Measurements from ENCODE around the gene XG. TPM values are rescaled to one million over a fixed set of nuclear protein-coding genes. Genes with fewer than 3 reads are reported as not detected.
"Not testable (repeated sequence)": the region's sequence is repeated elsewhere in the genome, so short reads cannot be mapped to it uniquely, and the experiment has no call there.

Gene XG
- 3.1 TPM for total RNA-seq

- H3K9ac ChIP-seq (ENCODE audit: low read depth in 1 of 3, low read length in 3 of 3); H3K9me3 ChIP-seq (ENCODE audit: control insufficient read depth in 3 of 3, low read length in 3 of 3); H3K27ac ChIP-seq (ENCODE audit: low read depth, low read length); H3K27me3 ChIP-seq (ENCODE audit: control insufficient read depth in 3 of 3, insufficient read depth in 3 of 3, low read length in 3 of 3); H3K36me3 ChIP-seq (ENCODE audit: control insufficient read depth in 3 of 3, insufficient read depth in 3 of 3, low read length in 3 of 3); H3K4me1 ChIP-seq (ENCODE audit: control insufficient read depth in 3 of 3, insufficient read depth in 3 of 3, low read length in 3 of 3): not testable (repeated sequence)
- peak within 1 kb of the TSS in 1 of 3 donors; percentile 38 for H3K4me3 ChIP-seq (ENCODE audit: low read length in 3 of 3)
Observed at GRCh38 chrX:2751874-2752300, at the start of gene XG. XG (plus strand) TSS chrX:2752040; CDS start chrX:2752275, 235 bp downstream.

DNA sequence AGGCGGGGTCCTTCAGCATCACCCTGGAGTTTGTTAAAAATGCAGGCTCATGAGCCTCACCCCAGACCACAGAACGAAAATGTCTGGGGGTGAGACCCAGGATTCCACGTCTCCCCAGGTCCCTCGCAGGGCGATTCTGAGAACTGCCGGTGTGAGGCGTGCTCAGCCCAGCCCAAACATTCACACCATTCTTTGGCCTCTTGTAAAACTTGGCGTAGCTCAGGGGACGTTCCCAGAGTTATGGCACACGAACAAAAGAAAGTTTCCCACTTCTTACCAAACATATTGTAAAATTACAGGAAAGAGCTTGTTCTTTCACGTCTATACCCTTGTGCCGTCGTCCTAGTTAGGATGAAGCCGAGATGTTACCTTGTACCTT is 47.9 kb upstream of the XG start:
- Histone ChIP-seq H3K27me3 (ENCODE audit: control insufficient read depth in 3 of 3, insufficient read depth in 3 of 3, low read length in 3 of 3) (no peaks in the 10 kb centered on the region), H3K36me3 (ENCODE audit: control insufficient read depth in 3 of 3, insufficient read depth in 3 of 3, low read length in 3 of 3) (peaks cover 7 to 13% (median 9%) of the 10 kb centered on the region in 3 donors), H3K9ac (ENCODE audit: low read depth in 1 of 3, low read length in 3 of 3) (peak overlapping the region in 2 of 3 donors; percentile 15 to 61), H3K4me1 (ENCODE audit: control insufficient read depth in 3 of 3, insufficient read depth in 3 of 3, low read length in 3 of 3) (peaks cover 70 to 75% (median 75%) of the 10 kb centered on the region in 3 donors), H3K27ac (ENCODE audit: low read depth, low read length) (peak overlapping the region; percentile 59), H3K4me3 (ENCODE audit: low read length in 3 of 3) (peak overlapping the region in 2 of 3 donors; percentile 20 to 56), H3K9me3 (ENCODE audit: control insufficient read depth in 3 of 3, low read length in 3 of 3) (no peaks in the 10 kb centered on the region)

GRCh38 chrX:2705046-2705832 is 46.6 kb upstream of the XG start:
- peaks cover 82 to 85% (median 84%) of the 10 kb centered on the region in 3 donors for H3K4me1 ChIP-seq (ENCODE audit: control insufficient read depth in 3 of 3, insufficient read depth in 3 of 3, low read length in 3 of 3)

GRCh38 chrX:2707334-2707760 is 44.5 kb upstream of the XG start:
- peaks cover 5 to 10% (median 8%) of the 10 kb centered on the region in 3 donors for H3K36me3 ChIP-seq (ENCODE audit: control insufficient read depth in 3 of 3, insufficient read depth in 3 of 3, low read length in 3 of 3)
- peak overlapping the region in 2 of 3 donors; percentile 13 to 33 for H3K4me3 ChIP-seq (ENCODE audit: low read length in 3 of 3)
- peak overlapping the region; percentile 64 for H3K27ac ChIP-seq (ENCODE audit: low read depth, low read length)
- H3K4me1 ChIP-seq (ENCODE audit: control insufficient read depth in 3 of 3, insufficient read depth in 3 of 3, low read length in 3 of 3) = peaks cover 71 to 74% (median 73%) of the 10 kb centered on the region in 3 donors
- peak overlapping the region in 2 of 3 donors; percentile 47 to 50 for H3K9ac ChIP-seq (ENCODE audit: low read depth in 1 of 3, low read length in 3 of 3)
- no peaks in the 10 kb centered on the region for H3K27me3 ChIP-seq (ENCODE audit: control insufficient read depth in 3 of 3, insufficient read depth in 3 of 3, low read length in 3 of 3)
- H3K9me3 ChIP-seq (ENCODE audit: control insufficient read depth in 3 of 3, low read length in 3 of 3) = no peaks in the 10 kb centered on the region

More at GRCh38 chrX:2705046-2705832, 46.6 kb upstream of the XG start:
- peak overlapping the region; percentile 59 for H3K27ac ChIP-seq (ENCODE audit: low read depth, low read length)
- H3K27me3 ChIP-seq (ENCODE audit: control insufficient read depth in 3 of 3, insufficient read depth in 3 of 3, low read length in 3 of 3) = no peaks in the 10 kb centered on the region
- peak overlapping the region in 1 of 3 donors; percentile 1 for H3K9ac ChIP-seq (ENCODE audit: low read depth in 1 of 3, low read length in 3 of 3)
- peak overlapping the region in 2 of 3 donors; percentile 25 to 54 for H3K4me3 ChIP-seq (ENCODE audit: low read length in 3 of 3)
- H3K36me3 ChIP-seq (ENCODE audit: control insufficient read depth in 3 of 3, insufficient read depth in 3 of 3, low read length in 3 of 3) = peaks cover 7 to 14% (median 9%) of the 10 kb centered on the region in 3 donors
- H3K9me3 ChIP-seq (ENCODE audit: control insufficient read depth in 3 of 3, low read length in 3 of 3) = no peaks in the 10 kb centered on the region

DNA sequence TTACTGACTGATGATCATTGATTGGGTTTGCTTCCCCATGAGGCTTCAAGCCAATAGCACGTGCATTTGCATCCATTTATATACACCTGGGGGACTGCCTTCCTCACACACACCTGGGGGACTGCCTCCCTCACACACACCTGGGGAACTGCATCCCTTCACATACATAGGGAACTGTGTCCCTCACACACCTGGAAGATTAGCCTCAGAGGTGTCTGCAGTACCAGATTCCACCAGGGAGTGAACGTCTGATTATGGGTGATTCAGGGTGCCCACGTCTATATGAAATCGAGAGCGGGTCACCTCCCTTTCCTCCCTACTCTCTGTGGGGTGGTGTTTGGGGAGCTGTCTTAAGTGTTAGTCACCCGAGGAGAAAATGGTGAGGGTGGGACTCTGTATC is 43.8 kb upstream of the XG start:
- Histone ChIP-seq H3K9ac (ENCODE audit: low read depth in 1 of 3, low read length in 3 of 3) (peak overlapping the region in 2 of 3 donors; percentile 9 to 17), H3K4me3 (ENCODE audit: low read length in 3 of 3) (peak overlapping the region in 1 of 3 donors; percentile 33), H3K4me1 (ENCODE audit: control insufficient read depth in 3 of 3, insufficient read depth in 3 of 3, low read length in 3 of 3) (peaks cover 67 to 70% (median 69%) of the 10 kb centered on the region in 3 donors), H3K36me3 (ENCODE audit: control insufficient read depth in 3 of 3, insufficient read depth in 3 of 3, low read length in 3 of 3) (peaks cover 12 to 17% (median 14%) of the 10 kb centered on the region in 3 donors), H3K9me3 (ENCODE audit: control insufficient read depth in 3 of 3, low read length in 3 of 3) (no peaks in the 10 kb centered on the region), H3K27ac (ENCODE audit: low read depth, low read length) (peak overlapping the region; percentile 64), H3K27me3 (ENCODE audit: control insufficient read depth in 3 of 3, insufficient read depth in 3 of 3, low read length in 3 of 3) (no peaks in the 10 kb centered on the region)

DNA sequence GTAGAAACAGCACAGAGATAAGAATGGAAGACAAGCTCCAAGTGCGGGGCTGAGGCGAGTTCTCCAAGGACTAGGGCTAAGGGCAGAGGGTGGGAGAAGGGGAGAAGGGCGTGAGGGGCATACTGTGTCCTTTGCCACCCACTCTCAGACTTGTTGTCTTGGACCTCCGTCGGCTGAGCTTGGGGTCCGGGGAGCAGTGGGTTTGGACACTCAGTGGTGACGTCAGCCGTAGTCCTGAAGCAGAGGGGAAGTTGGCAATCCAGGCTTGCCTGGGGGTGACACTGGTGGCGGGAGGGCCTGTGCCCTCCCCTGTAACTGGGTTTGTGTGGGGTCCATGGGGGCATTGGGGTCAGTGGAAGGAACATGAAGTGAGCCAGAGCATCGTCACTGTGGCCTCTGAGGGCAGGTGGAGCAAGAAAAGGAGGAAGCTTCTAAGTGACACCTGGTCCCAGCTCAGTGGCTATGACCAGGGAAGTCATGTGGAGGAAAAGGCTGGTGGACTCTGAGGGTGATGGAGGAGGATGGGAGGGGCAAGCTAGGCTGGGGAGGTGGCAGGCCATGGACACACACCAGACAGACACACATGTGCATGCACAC is 43.1 kb upstream of the XG start:
- Histone ChIP-seq H3K9ac (ENCODE audit: low read depth in 1 of 3, low read length in 3 of 3) (peak overlapping the region in 1 of 3 donors; percentile 9), H3K4me1 (ENCODE audit: control insufficient read depth in 3 of 3, insufficient read depth in 3 of 3, low read length in 3 of 3) (peaks cover 60 to 69% (median 63%) of the 10 kb centered on the region in 3 donors), H3K9me3 (ENCODE audit: control insufficient read depth in 3 of 3, low read length in 3 of 3) (no peaks in the 10 kb centered on the region), H3K4me3 (ENCODE audit: low read length in 3 of 3) (no peak overlapping the region), H3K27ac (ENCODE audit: low read depth, low read length) (peak overlapping the region; percentile 64), H3K27me3 (ENCODE audit: control insufficient read depth in 3 of 3, insufficient read depth in 3 of 3, low read length in 3 of 3) (no peaks in the 10 kb centered on the region), H3K36me3 (ENCODE audit: control insufficient read depth in 3 of 3, insufficient read depth in 3 of 3, low read length in 3 of 3) (peaks cover 16 to 19% (median 18%) of the 10 kb centered on the region in 3 donors)

DNA sequence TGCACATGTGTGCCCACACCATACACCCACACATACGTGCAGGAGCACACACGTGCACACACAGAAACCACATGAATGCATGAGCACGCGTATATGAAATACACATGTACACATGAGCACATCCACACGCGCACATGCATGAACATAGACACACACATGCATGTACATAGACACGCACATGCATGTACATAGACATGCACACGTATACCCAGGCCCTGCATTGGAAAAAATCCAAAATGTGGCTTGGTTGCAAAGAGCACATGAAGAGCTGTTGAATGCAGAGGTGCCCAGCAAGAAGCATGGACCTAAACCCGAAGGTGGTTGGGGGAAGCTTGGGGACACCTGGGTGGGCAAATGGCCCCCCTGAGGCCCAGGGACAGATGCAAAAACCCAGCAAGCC is 42.3 kb upstream of the XG start:
- Histone ChIP-seq H3K27me3 (ENCODE audit: control insufficient read depth in 3 of 3, insufficient read depth in 3 of 3, low read length in 3 of 3) (no peaks in the 10 kb centered on the region), H3K4me1 (ENCODE audit: control insufficient read depth in 3 of 3, insufficient read depth in 3 of 3, low read length in 3 of 3) (peaks cover 51 to 60% (median 54%) of the 10 kb centered on the region in 3 donors), H3K36me3 (ENCODE audit: control insufficient read depth in 3 of 3, insufficient read depth in 3 of 3, low read length in 3 of 3) (peaks cover 18 to 22% (median 18%) of the 10 kb centered on the region in 3 donors), H3K9me3 (ENCODE audit: control insufficient read depth in 3 of 3, low read length in 3 of 3) (no peaks in the 10 kb centered on the region), H3K4me3 (ENCODE audit: low read length in 3 of 3) (peak overlapping the region in 1 of 3 donors; percentile 5), H3K27ac (ENCODE audit: low read depth, low read length) (peak overlapping the region; percentile 54), H3K9ac (ENCODE audit: low read depth in 1 of 3, low read length in 3 of 3) (peak overlapping the region in 1 of 3 donors; percentile 4)

GRCh38 chrX:2710041-2710840 is 41.6 kb upstream of the XG start:
- Histone ChIP-seq H3K27ac (ENCODE audit: low read depth, low read length) (peak overlapping the region; percentile 54), H3K27me3 (ENCODE audit: control insufficient read depth in 3 of 3, insufficient read depth in 3 of 3, low read length in 3 of 3) (no peaks in the 10 kb centered on the region), H3K4me3 (ENCODE audit: low read length in 3 of 3) (peak overlapping the region in 2 of 3 donors; percentile 5 to 23), H3K36me3 (ENCODE audit: control insufficient read depth in 3 of 3, insufficient read depth in 3 of 3, low read length in 3 of 3) (peaks cover 23 to 29% (median 25%) of the 10 kb centered on the region in 3 donors), H3K9ac (ENCODE audit: low read depth in 1 of 3, low read length in 3 of 3) (peak overlapping the region in 2 of 3 donors; percentile 4 to 46), H3K4me1 (ENCODE audit: control insufficient read depth in 3 of 3, insufficient read depth in 3 of 3, low read length in 3 of 3) (peaks cover 46 to 53% (median 49%) of the 10 kb centered on the region in 3 donors), H3K9me3 (ENCODE audit: control insufficient read depth in 3 of 3, low read length in 3 of 3) (no peaks in the 10 kb centered on the region)

DNA sequence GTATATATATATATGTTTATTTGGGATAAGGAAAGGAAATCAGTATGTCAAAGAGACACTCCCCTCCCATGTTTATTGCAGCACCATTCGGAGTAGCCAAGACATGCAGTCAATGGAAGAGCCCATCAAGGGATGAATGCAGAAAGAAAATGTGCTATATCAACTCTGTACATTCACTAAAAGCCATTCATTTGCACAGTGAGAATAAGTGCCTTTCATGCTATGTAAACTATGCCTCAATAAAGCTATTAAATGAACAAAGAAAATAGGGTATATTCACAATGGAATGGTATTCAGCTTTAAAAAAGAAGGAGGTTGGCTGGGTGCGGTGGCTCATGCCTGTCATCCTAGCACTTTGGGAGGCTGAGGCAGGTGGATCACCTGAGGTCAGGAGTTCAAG is 40.4 kb upstream of the XG start:
- H3K4me3 ChIP-seq (ENCODE audit: low read length in 3 of 3) = no peak overlapping the region
- H3K9ac ChIP-seq (ENCODE audit: low read depth in 1 of 3, low read length in 3 of 3) = no peak overlapping the region
- H3K27ac ChIP-seq (ENCODE audit: low read depth, low read length) = no peak overlapping the region
- peaks cover 28 to 37% (median 34%) of the 10 kb centered on the region in 3 donors for H3K36me3 ChIP-seq (ENCODE audit: control insufficient read depth in 3 of 3, insufficient read depth in 3 of 3, low read length in 3 of 3)
- no peaks in the 10 kb centered on the region for H3K9me3 ChIP-seq (ENCODE audit: control insufficient read depth in 3 of 3, low read length in 3 of 3)
- peaks cover 36 to 44% (median 39%) of the 10 kb centered on the region in 3 donors for H3K4me1 ChIP-seq (ENCODE audit: control insufficient read depth in 3 of 3, insufficient read depth in 3 of 3, low read length in 3 of 3)
- H3K27me3 ChIP-seq (ENCODE audit: control insufficient read depth in 3 of 3, insufficient read depth in 3 of 3, low read length in 3 of 3) = no peaks in the 10 kb centered on the region
